OCI-LY7 (cell line): Measurements from ENCODE around the gene GALNT1. TPM values are rescaled to one million over a fixed set of nuclear protein-coding genes. Genes with fewer than 3 reads are reported as not detected.

ENCODE experiments used
- BruUV-seq: library from RNA; stranded (reverse); fragments of 400-500 nt; replicated peaks from 2 replicates; lab custom pipeline; 2021; lab: Mats Ljungman, UMichigan
- CTCF ChIA-PET: fragments of 300-600 bp; sonication (Branson Sonifier 250); formaldehyde crosslinking; loops from one replicate; lab custom pipeline; 2022; ENCODE audit warnings: antibody characterized with exemption; ENCODE audit not compliant: unreplicated experiment; lab: Charles Lee
- POLR2A ChIA-PET: fragments of 300-600 bp; sonication (Branson Sonifier 250); formaldehyde crosslinking; loops from one replicate; lab custom pipeline; 2022; ENCODE audit warnings: antibody characterized with exemption; lab: Charles Lee
- DNase-seq: peaks from one replicate; pipeline ENCODE4 v3.0.0-alpha.2; 2015; ENCODE audit warnings: low spot score
- H2AFZ ChIP-seq: fragments of 200-600 bp; sonication (generic), shearing (Covaris generic); 2 replicates; pipeline ENCODE4 v1.6.1; 2014; ENCODE audit warnings: mild to moderate bottlenecking, antibody characterized with exemption, low read length, moderate library complexity
- H3K27ac ChIP-seq: fragments of 200-600 bp; sonication (generic); 2 replicates; pipeline ENCODE4 v1.5.1; 2014; ENCODE audit warnings: mixed run types, low read depth, mild to moderate bottlenecking, moderate library complexity, low read length, inconsistent platforms; ENCODE audit not compliant: poor library complexity, severe bottlenecking
- H3K36me3 ChIP-seq: fragments of 200-600 bp; sonication (generic); 2 replicates; pipeline ENCODE4 v1.6.1; 2014; ENCODE audit warnings: mild to moderate bottlenecking, antibody characterized with exemption, low read length, moderate library complexity, mixed read lengths; ENCODE audit not compliant: insufficient read depth
- H3K4me1 ChIP-seq: fragments of 200-600 bp; sonication (generic); 2 replicates; pipeline ENCODE4 v1.5.1; 2014; ENCODE audit warnings: mild to moderate bottlenecking, low read length; ENCODE audit not compliant: insufficient read depth, poor library complexity, severe bottlenecking
- H3K4me2 ChIP-seq: fragments of 200-600 bp; sonication (generic); 2 replicates; pipeline ENCODE4 v1.6.1; 2014; ENCODE audit warnings: mild to moderate bottlenecking, low read length
- H3K4me3 ChIP-seq: fragments of 200-600 bp; sonication (generic); 2 replicates; pipeline ENCODE4 v1.5.1; 2014; ENCODE audit warnings: mild to moderate bottlenecking, low read depth, low read length; ENCODE audit not compliant: poor library complexity, severe bottlenecking
- H3K79me2 ChIP-seq: fragments of 200-600 bp; sonication (generic); 2 replicates; pipeline ENCODE4 v1.6.1; 2016; ENCODE audit warnings: low read depth, mild to moderate bottlenecking, low read length, moderate library complexity, mixed read lengths; ENCODE audit not compliant: insufficient read depth
- H3K9me2 ChIP-seq: fragments of 200-600 bp; sonication (generic); 2 replicates; pipeline ENCODE4 v1.6.1; 2016; ENCODE audit warnings: mild to moderate bottlenecking, low read length, mixed read lengths; ENCODE audit not compliant: insufficient read depth
- H3K9me3 ChIP-seq: fragments of 200-600 bp; sonication (generic); 2 replicates; pipeline ENCODE4 v1.6.1; 2014; ENCODE audit warnings: mild to moderate bottlenecking, mixed run types, low read length, mixed read lengths
- H4K20me1 ChIP-seq: fragments of 200-600 bp; sonication (generic); 2 replicates; pipeline ENCODE4 v1.6.1; 2014; ENCODE audit warnings: mild to moderate bottlenecking, antibody characterized with exemption, low read length, moderate library complexity, mixed read lengths; ENCODE audit not compliant: insufficient read depth
- CTCF ChIP-seq: fragments of 200-600 bp; sonication (generic); conservative IDR thresholded peaks from 2 replicates; pipeline ENCODE4 v1.5.1; 2014; ENCODE audit warnings: mild to moderate bottlenecking, antibody characterized with exemption, low read length, moderate library complexity, mixed read lengths
- EZH2phosphoT487 ChIP-seq: fragments of 200-600 bp; sonication (generic); IDR thresholded peaks from 2 replicates; pipeline ENCODE4 v1.6.1; 2018; ENCODE audit warnings: low read depth, borderline replicate concordance, mild to moderate bottlenecking, mixed run types, antibody characterized with exemption, low read length, moderate library complexity, mixed read lengths
- intact Hi-C: fragments of 100-400 bp; cut with micrococcal nuclease; formaldehyde crosslinking; loops from one replicate; pipeline ENCODE4 v1.10.0; 2022; ENCODE audit not compliant: unreplicated experiment
- total RNA-seq, 2 experiments: library from RNA; depleted of rRNA in 1 of 2; stranded (reverse); fragments of >200 nt in 1 of 2; shearing (Covaris generic) in 1 of 2; gene quantifications; 2 replicates each; pipeline ENCODE4 v1.2.3, GENCODE V29; 2014 to 2022

The GALNT1 gene
- total RNA-seq, 2 experiments from 2014 or later: 22.0 to 37.2 TPM

GRCh38 chr18:35625232-35625631, 43.7 kb downstream of the GALNT1 start:
- Histone ChIP-seq H3K27ac (no peak overlapping the region), H3K4me1 (peaks cover 19% of the 10 kb centered on the region), H3K9me3 (no peaks in the 10 kb centered on the region), H2AFZ (no peak overlapping the region), H3K4me3 (no peak overlapping the region), H4K20me1 (no peaks in the 10 kb centered on the region), H3K9me2 (no peaks in the 10 kb centered on the region), H3K36me3 (no peaks in the 10 kb centered on the region), H3K79me2 (peaks cover 7% of the 10 kb centered on the region; the same call in 1 of the 2 replicates), H3K4me2 (no peak overlapping the region)
- no peak for DNase-seq
- intact Hi-C loops: no loop called here
- no peak for TF ChIP-seq CTCF
- CTCF ChIA-PET: no interaction called here
- POLR2A ChIA-PET: no interaction called here
- no TSS peak for BruUV-seq

GRCh38 chr18:35633761-35634160, 52.2 kb downstream of the GALNT1 start:
- no peak for TF ChIP-seq CTCF
- no peak for DNase-seq
- no peaks in the 10 kb centered on the region for H3K9me3 ChIP-seq
- BruUV-seq: no TSS peak
- H4K20me1 ChIP-seq: no peaks in the 10 kb centered on the region
- ChIA-PET POLR2A (no interaction called here), CTCF (no interaction called here)
- no peaks in the 10 kb centered on the region for H3K9me2 ChIP-seq
- H3K4me2 ChIP-seq: no peak overlapping the region
- no peaks in the 10 kb centered on the region; the same call in 1 of the 2 replicates for H3K36me3 ChIP-seq
- no peaks in the 10 kb centered on the region for H3K4me1 ChIP-seq
- no peak overlapping the region for H3K4me3 ChIP-seq
- intact Hi-C loops: no loop called here
- H3K79me2 ChIP-seq: no peaks in the 10 kb centered on the region
- no peak overlapping the region for H2AFZ ChIP-seq
- H3K27ac ChIP-seq: no peak overlapping the region

GRCh38 chr18:35634323-35634722, 52.8 kb downstream of the GALNT1 start:
- DNase-seq: no peak
- Histone ChIP-seq H3K4me1 (no peaks in the 10 kb centered on the region), H3K4me2 (no peak overlapping the region), H3K27ac (no peak overlapping the region), H3K4me3 (no peak overlapping the region), H3K79me2 (no peaks in the 10 kb centered on the region), H3K36me3 (no peaks in the 10 kb centered on the region; the same call in 1 of the 2 replicates), H3K9me3 (no peaks in the 10 kb centered on the region), H2AFZ (no peak overlapping the region), H4K20me1 (no peaks in the 10 kb centered on the region), H3K9me2 (no peaks in the 10 kb centered on the region)
- intact Hi-C loops: no loop called here
- TF ChIP-seq CTCF (no peak), EZH2phosphoT487 (no peak)
- ChIA-PET POLR2A (no interaction called here), CTCF (no interaction called here)
- BruUV-seq: no TSS peak
